Stimulated activated CD8-positive, alpha-beta memory T cell treated with anti-CD3 and anti-CD28 coated beads, Interleukin-2, amount 100 ng/mL, for 48 hours (primary cell): Measurements from ENCODE around the gene CTNNA3.

Experiments
- DNase-seq, 2 donors: peaks; one replicate each; pipeline ENCODE4 v3.0.0-alpha.2; 2020; ENCODE audit warnings: low read depth in 2 of 2

CTNNA3 gene

GRCh38 chr10:66538908-66539307, 1157.1 kb downstream of the CTNNA3 start:
- no peak for DNase-seq

GRCh38 chr10:66538371-66538770, 1157.6 kb downstream of the CTNNA3 start:
- no peak for DNase-seq

GRCh38 chr10:66537186-66537585, 1158.8 kb downstream of the CTNNA3 start:
- DNase-seq = no peak

DNA sequence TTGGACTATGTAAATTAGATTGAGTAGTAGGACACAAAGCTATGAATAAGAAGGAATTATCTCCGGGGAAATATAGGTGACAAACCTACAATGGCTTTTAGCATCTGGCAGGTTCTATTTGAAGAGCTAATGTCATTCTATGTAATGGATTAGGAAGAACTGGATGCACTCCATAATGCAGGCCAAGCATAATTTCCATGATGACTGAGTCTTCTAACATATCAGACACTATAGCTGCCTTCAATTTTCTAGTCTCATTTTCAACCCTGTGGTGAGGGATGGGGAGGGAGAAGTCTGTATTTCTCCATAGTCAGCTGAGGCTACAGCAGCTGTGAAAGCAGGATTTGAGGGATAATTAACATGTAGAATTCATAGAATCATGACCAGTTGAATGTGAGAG, 1160.6 kb downstream of the CTNNA3 start:
- DNase-seq = no peak

DNA sequence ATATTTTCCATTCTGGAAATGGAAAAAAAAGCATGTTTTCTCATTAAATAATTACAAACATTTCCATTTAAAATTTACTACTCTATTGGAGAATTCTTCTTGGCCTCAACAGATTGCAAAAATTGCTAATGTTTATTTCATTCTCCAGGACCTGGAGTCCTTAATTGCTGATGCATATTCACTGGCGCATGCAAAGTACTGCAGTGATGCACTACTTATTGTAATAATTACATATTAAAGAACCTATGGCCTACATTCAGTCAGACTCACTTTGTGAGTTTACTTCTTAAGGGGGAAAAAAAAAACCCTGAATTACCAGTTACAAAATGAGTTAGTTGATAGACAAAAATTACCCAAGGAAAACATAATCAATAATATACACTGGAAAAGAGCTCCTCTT, 1161.1 kb downstream of the CTNNA3 start:
- DNase-seq = no peak

- DNase-seq = no peak
These were observed 1174.5 kb downstream of the CTNNA3 start for GRCh38 chr10:66521506-66521905.

DNA sequence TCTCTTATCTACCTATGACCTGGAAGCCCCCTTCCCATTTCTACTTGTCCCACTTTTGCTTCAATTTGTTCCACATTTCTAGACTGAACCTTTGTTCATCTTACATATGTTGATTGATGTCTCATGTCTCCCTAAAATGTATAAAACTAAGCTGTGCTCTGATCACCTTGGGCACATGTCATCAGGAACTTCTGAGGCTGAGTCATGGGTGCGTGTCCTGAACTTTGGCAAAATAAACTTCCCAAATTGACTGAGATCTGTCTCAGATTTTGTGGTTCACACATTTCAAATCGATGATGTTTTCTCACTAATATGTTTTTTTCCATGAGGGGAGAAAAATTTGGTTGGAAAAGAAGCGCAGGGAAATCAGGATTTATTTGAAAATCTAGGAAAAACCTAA, 1176.4 kb downstream of the CTNNA3 start:
- no peak for DNase-seq

DNA sequence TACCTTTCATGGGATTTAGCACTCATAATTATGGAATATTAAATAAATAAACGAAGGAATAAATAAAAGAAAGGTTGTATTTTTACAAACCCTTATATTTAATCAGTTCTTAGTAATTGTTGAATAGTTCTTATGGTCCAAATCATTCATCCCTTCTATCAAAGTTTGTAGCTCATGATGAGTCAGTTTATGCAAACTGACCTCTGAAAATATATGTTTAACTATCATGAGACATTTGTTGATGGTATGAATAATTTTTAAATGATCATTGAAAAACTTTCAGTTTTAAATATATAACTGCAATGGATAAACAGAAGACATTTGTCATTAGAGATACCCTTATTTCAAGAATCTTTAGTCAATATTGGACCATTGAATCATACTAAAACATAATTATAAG, 1181.3 kb downstream of the CTNNA3 start:
- DNase-seq = no peak

GRCh38 chr10:66513504-66513903, 1182.5 kb downstream of the CTNNA3 start:
- no peak for DNase-seq

GRCh38 chr10:66505003-66505657, 1190.9 kb downstream of the CTNNA3 start:
- no peak for DNase-seq

- DNase-seq = no peak
These were observed 1194.6 kb downstream of the CTNNA3 start for GRCh38 chr10:66501356-66501755.

- DNase-seq = no peak
These were observed 1212.0 kb downstream of the CTNNA3 start for GRCh38 chr10:66483966-66484365.

DNA sequence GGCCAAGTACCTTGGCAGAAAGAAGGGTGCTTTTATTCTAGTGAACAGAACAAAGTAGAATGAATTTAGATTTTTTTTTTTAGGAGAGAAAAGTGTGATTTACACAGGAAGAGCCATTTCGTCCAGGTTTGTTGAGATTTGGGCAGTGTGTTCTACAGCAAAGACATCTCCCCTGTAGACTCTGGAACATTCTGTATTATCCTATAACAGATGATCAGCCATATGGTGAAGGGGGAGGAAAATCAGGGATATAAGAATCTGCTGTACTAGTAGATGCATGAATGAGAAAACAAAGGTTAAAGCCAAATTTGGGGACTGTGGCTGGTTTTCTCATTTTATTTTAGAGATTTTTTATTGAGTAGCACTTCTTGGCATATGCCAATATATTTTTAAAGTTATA, 1223.8 kb downstream of the CTNNA3 start:
- no peak for DNase-seq

DNA sequence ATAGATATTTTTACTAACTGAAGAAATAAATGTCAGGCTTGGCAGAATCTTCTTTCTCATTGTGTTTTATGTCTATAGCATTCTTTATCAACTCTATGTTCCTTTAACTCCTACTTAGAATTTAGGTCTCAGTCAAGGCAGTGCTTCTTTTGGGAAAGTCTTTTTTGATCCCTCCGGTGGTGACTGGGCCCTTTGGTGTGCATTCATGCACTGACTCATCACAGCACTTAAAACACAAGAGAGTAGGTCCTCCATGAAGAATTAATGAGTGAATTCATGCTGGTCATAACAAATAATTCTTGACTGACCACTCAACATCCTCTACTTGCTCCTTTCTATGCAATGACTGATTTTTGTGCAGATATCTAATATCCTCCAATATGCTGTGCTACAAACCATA, 1229.0 kb downstream of the CTNNA3 start:
- no peak for DNase-seq

- DNase-seq = no peak
These were observed 1229.4 kb downstream of the CTNNA3 start for GRCh38 chr10:66466622-66467021.

DNA sequence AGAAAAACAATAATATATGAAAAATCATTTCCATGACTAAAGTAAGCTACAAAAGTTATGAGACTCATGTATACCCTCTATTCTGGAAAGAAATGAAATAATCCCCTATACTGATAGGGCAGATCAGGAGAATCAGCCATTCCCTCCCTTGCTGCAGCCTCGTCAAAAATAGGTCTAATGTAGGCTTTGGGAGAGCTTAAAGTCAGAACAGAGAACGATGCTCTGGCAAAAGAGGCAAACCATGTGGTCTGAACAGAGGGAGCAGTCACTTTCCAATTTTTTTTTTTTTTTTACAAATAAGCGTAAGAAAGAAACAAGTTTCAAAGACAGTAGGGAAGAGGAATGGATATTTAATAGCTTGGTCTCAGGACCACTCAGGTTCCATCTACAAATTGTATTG, 1232.4 kb downstream of the CTNNA3 start:
- DNase-seq = no peak

DNA sequence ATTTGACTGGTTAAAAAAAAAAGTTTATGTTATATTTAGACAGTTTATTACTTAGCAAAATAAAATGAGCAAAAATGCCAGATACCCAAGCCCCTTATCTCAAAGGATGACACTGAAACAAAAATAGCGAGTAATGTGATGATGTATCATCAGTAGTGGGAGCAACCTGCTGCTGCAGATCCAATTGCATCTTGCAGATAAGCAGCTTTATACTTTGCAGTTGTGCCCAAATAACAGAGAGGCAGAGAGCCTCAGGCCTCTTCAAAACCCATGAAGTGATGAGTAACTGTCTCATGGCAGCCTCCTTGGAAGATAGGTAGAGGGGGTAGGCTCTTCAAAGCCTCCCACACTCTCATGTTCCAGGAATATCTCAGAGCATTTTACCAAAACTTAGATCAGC, 1238.4 kb downstream of the CTNNA3 start:
- no peak for DNase-seq

- no peak for DNase-seq
These were observed 1240.7 kb downstream of the CTNNA3 start for GRCh38 chr10:66455304-66455703.

GRCh38 chr10:66440568-66440967, 1255.4 kb downstream of the CTNNA3 start:
- no peak for DNase-seq

DNA sequence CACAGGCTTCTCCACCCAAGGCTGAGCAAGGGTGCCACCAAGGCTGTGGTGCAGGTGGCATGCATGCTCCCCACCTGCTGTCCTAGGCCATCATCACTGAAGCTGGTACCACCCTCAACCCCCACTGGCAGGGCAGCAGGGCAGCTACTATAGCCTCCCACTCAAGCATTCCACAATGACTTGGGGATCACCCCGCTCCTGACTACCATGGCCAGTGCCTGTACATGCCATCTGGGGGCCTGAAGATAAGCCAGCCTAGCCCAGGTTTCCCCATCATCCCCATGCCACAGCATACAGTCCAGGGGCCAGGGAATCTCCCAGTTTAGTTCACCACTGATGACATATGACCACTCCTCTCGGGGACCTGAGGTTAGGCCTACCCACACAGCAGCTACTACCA, 1281.1 kb downstream of the CTNNA3 start:
- DNase-seq = no peak

DNA sequence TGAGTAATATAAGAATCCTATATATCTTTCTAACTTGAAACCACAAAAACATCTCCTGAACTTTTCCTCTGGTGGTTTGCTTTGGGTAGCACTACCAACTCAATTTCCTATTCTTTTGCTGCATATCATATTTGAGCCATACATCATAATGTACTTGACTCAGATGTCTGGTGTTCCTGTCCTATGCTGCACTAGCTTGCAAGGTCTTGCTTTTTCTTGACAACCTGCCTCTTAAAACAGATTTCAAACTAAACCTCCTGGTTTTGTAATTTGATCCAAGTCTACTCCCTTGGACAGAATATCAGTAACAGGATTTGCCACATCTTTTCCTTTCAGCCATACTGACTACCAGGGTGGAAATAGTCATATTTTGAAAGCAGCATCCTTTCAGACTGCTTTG, 1290.4 kb downstream of the CTNNA3 start:
- no peak for DNase-seq

GRCh38 chr10:66398669-66399068, 1297.3 kb downstream of the CTNNA3 start:
- no peak for DNase-seq

GRCh38 chr10:66394342-66395063, 1301.5 kb downstream of the CTNNA3 start:
- no peak for DNase-seq

- no peak for DNase-seq
These were observed 1305.1 kb downstream of the CTNNA3 start for GRCh38 chr10:66390926-66391325.
